ENCODE results near the gene SLC7A5.
"Not testable (repeated sequence)": the region's sequence is repeated elsewhere in the genome, so short reads cannot be mapped to it uniquely, and the experiment has no call there.

The SLC7A5 gene

DNA sequence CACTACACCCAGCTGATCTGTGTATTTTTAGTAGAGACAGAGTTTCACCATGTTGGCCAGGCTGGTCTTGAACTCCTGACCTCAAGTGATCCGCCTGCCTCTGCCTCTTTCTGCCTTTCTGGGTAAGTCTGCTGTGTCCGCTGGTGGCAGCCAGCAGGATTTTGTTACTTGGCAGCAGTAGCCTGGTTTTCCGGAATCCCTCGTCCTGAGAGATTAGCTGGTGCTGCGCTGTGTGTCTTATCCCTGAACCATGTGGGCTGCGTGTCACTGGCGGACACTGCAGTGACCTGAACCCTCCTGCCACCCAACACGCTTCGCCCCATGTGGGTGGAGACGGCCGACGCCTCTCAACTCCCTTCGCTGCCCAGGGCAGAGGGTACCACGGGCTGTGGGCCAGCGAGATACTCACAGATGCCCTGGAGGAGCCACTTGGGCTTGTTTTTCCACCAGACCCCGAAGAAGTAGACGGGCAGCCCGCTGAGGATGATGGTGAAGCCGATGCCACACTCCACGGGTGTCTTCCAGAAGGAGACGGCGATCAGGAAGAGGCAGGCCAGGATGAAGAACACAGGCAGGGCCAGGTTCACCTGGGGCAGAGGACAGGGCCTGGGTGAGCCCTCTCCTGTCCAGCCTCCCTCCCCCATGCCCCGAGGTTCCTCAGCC, 35.2 kb downstream of the SLC7A5 start:
- DNase-seq (ENCODE audit: low read depth), result no peak

DNA sequence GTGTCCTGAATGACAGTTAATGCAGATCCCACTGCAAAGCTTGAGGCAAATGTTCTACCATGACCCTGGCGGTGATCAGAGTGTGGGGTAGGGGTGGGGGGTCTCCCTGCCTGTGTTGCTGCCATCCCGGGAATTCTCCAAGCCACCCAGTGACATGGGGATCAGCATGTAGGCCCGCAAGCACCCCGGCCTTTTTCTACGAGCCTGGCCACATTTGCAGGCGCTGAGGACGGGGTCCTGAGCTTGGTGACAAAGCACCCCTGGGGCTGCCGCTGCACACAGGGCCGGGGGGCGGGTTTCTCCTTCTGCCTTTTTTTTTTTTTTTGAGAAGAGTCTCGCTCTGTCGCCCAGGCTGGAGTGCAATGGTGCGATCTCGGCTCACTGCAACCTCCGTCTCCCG, 35.8 kb downstream of the SLC7A5 start:
- no peak for DNase-seq (ENCODE audit: low read depth)

DNA sequence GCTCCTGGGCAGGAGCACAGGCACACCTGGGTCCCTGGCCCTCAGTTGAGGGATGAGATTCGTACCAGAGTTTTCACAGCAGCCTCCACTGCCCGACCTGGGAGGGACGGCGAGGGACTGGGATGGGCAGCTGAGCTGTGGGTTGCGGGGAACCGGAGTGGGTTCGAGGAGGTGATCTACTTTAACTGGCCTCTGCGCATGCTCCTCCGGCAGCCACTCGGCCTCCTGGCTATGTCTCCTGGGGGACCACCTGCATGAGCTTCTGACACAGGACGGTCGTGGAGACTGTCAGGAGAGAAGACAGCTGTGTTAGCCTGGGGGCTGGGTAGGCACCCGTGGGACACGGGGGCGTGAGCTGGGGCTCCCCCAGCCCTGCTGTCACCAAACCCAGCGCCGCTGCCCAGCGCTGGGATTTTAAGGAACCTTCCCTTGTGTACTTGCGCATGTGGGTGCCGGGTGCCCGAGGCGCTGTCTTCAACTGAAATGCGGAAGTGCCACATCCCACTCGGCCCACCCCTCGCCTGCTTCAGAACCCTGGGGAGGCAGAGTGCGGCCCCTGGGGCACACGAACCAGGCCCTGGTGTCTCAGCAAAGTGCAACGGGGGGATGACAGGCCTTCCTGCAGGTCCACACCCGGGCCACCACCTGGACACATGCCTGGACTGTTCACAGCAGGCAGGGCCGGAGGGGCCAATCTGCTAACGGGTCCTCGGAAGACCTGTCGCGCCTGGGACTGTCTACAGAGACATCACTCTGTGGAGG, 36.4 kb downstream of the SLC7A5 start:
- no peak for DNase-seq (ENCODE audit: low read depth)

DNA sequence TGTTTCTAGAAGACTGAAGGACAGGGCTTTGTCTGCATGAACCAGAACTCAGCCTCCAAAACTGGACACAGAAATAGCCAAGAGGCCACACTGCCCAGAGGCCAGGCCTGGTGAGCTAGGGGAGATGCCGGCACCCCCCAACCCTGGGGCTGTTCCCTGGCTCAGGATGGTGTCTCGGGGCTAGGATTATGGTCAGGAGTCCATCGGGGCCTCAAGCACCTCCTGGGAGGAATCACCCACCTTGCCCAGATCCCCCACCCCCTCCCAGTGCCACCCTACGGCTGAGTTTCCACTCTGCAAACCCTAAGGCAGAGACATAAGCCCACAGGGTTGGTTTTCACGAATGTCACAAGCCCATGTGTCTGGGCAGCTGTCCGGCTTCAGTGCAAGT, 37.2 kb downstream of the SLC7A5 start:
- DNase-seq (ENCODE audit: low read depth), result no peak

DNA sequence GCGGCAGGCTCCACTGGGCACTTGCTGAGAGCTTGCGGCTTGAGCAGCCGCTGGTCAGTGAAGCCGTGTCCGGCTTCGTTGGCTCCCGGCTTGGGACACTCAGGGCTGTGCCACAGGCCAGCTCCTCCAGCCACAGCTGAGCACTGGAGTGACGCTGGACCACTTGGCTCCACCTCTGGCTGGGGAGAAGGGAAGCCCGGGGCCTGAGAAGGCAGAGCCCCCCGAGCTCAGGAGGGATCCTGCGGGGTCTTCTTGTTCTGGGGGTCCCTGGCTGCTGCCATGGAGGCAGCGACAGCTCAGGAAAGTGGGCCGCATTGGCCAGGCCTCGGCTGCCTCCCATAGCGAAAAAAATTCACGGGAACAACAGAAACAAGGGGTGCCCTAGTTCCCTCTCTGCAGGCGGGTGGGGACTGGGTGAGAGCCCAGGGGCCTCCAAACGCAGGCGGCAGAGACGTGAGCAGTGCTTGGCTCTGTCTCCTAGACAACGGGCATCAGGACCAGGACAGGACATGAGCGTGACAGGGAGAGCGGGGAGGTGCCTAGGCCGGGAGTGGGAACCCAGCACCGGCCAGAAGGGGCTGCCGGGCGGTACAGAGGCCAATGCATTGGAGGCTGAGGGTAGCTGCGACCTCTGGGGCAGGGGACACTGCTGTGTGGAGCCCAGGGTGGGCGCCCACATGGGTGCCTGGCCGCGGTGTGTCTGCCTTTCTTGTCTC, 37.7 kb downstream of the SLC7A5 start:
- no peak for DNase-seq (ENCODE audit: low read depth)

DNA sequence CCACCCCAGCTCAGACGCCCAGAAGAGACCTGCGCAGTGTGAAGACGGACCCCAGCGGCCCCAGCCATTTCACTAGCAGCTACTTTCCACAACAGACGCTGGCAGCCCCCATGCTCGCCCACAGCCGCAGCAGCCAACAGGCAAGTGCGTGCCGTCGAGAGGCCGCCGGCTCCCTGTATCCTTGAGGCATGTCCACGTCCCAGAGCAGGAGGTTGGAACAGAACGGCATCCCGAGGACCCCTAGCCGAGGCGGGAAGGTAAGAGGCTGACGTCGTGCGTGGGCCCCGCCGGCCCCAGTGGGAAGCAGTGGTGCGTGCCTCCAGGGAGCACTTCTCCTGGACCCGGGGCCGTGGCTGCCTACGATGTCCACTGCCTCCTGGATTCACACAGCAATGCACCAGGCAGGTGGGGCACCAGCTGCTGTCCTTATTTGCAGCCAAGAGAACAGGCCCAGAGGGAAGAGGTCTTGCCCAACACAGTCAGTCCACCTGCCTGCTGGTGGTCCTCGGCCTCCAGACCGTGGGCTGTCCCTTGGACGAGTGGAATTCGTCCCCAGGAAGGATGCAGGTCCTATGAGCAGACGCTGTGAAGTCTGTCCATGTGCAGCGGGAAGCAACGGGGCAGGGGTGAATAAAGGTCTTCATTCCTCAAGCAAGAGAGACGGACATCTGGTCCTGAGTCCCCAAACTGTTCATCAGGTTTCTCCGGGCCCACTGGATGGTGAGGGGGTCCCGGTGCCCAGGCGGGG, 38.5 kb downstream of the SLC7A5 start:
- DNase-seq (ENCODE audit: low read depth), result no peak

DNA sequence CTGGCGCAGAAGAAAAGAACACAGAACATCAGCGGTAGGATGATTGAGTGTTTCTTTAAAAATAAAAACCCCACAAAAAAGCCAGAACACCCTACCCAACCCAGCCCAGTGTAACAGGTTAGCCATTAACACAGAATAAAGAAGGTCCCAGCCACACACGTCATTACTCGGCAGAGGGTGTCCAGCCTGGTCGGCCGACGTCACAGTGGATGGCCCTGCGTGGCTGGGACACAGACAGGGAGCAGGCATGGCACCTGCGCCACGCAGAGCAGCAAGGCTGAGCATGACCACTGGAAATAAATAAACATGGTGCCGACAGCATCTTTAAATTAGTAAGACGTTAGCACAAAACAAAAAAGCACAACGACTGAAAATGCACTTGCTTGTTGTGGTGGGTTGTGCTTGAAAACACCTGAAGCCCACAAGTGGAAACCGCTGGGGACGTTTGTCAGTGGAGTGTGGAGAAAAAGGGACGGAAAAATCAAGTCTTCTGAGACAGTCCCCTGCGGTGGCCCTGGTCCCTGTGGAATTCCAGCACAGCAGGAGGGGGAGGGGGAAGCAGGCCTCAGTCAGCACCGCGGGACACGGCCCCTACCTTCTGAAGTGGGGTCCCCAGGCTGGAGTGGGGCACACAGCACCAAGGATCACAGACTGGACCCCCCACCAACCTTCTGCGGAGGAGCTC, 39.2 kb downstream of the SLC7A5 start:
- DNase-seq (ENCODE audit: low read depth), result no peak

DNA sequence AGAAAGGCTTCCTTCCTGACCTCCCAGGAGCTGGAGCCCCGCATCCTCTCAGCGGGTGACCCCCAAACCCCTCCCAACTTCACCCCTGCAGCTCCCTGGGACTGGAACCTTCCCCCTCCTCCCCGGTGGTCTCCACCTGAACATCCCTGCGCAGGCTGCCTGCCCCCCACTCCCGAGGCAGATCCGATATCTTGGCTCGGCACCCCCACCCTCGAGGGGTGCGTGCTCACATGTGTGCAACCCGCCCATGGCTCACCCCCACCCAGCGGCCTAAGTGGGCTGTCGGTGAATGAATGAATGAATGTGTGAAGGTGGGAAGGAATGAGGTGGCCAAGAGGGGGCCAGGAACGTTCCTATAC, 39.7 kb downstream of the SLC7A5 start:
- DNase-seq (ENCODE audit: low read depth), result no peak

DNA sequence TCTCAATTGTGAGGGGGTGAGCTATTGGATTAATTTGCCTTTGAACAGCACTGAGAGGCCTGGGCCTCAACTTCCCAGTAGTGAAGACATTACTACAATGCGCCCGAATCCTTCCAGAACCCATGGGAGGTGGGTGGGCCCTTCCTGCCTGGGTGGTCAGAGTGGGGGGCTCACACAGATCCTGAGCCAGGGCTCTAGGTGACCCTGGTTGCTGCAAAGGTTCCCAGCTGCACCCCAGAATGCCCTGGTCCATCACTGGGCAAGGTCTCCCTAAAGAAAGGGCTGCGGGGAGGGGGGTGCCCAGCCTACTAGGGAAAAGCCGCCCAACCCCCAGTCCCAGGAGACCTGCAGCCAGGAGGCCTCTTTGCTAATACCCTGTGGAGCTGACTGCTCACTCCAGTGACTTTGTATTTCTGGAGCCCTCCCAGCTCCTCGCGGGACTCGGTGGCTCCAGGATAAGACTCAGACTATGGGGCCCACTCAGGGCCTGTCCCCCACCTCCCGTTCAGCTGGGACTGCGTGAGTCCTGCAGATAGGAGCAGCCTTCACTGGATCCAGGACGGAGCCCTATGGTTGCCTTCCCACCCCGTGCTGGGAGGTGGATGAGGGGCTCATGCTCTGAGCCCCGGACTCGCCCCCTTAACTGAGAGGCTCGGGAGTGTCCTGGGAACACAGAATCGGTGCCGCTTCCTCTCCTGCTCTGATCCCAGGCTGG, 40.2 kb downstream of the SLC7A5 start:
- DNase-seq (ENCODE audit: low read depth), result no peak

GRCh38 chr16:87828071-87828906, 41.0 kb downstream of the SLC7A5 start:
- no peak for DNase-seq (ENCODE audit: low read depth)

- DNase-seq (ENCODE audit: low read depth), result not testable (repeated sequence)
These were observed 41.8 kb downstream of the SLC7A5 start for GRCh38 chr16:87827588-87827915.

DNA sequence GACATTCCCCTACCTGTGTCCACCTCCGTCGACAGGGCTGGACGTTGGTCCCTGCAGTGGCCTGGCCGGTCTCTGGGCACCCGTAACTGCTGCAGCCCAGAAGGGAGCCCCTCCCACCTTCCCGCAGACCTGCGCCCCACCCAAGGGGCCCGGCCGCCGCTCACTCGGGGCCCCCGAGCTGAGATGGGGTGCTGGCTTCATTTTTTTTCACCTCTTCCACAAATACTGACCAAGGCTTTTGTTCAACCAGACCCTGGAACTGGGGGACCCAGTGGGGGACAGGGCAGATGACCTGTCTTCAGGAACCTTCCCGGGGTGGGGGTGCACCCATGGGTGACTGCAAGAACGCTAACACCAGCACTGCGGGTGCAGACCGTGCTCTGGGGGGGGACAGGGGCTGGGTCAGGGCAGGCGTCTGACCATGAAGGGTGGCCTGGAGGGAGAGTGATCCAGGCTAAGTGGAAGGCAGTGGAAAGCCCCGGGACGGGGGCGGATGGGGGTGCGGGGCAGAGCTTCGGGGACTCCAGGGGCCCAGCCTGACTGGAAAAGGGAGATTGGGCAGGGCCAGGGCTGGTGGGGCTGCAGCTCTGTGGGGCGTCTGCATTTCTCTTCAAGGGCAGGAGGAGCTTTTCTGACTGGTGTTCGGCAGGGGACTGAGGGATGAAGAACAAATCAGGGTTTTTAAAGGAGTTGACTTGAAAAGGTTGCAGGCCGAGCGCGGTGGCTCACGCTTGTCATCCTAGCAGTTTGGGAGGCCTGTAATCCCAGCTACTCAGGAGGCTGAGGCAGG, 42.3 kb downstream of the SLC7A5 start:
- DNase-seq (ENCODE audit: low read depth), result no peak

DNA sequence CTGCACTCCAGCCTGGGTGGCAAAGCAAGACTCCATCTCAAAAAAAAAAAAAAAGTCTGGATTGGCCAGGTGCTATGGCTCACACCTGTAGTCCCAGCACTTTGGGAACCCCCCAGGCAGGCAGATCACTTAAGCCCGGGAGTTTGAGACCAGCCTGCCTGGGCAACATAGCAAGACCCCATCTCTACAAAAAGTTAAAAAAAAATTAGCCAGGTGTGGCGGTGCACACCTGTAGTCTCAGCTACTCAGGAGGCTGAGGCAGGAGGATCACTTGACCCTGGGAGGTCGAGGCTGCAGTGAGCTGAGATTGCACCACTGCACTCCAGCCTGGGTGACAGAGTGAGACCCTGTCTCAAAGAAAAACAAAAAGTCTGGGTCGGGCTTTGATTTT, 42.9 kb downstream of the SLC7A5 start:
- DNase-seq (ENCODE audit: low read depth), result not testable (repeated sequence)

GRCh38 chr16:87825842-87826120, 43.5 kb downstream of the SLC7A5 start:
- DNase-seq (ENCODE audit: low read depth), result not testable (repeated sequence)

DNA sequence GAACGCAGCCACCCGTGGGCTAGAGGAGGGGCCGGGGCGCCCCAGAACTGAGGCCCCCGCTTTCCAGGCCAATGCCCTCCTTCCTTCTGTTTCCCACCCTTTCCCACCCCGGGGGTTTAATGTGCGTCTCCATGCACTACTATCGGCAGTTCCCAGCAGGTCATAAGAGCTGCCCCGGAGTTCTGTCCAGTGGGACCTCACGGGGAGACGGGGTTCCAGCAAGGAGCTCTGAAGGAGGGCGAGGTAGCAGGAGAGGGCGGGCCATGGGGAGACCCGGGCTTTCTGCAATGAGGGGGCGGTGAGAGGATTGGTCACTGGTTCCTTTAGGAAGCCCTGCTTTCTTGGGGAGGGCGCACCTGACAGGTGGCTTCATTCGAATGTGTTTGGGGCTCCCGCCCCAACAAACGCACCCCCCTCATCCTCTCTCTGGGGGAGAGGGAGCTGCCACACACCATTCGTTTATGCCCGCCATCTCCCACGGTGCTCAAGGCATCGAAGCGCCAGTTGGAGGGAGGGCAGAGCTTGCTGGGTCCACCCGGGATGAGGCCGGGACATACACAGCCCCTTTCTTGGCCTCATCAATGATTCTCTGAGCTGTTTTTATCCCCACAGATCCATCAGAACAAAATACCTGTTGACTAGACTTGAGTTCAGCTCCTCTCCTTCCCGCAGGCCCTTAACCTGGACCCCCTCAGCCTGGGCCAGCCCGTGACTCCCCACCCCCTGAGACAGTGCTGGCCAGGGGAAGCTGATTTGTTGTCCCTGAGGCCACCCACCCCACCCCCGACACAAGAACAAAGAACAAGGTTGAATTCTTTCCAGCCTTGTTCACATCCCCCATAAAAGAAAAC, 44.1 kb downstream of the SLC7A5 start:
- no peak for DNase-seq (ENCODE audit: low read depth)

- no peak for DNase-seq (ENCODE audit: low read depth)
These were observed 45.0 kb downstream of the SLC7A5 start for GRCh38 chr16:87824016-87824990.

DNA sequence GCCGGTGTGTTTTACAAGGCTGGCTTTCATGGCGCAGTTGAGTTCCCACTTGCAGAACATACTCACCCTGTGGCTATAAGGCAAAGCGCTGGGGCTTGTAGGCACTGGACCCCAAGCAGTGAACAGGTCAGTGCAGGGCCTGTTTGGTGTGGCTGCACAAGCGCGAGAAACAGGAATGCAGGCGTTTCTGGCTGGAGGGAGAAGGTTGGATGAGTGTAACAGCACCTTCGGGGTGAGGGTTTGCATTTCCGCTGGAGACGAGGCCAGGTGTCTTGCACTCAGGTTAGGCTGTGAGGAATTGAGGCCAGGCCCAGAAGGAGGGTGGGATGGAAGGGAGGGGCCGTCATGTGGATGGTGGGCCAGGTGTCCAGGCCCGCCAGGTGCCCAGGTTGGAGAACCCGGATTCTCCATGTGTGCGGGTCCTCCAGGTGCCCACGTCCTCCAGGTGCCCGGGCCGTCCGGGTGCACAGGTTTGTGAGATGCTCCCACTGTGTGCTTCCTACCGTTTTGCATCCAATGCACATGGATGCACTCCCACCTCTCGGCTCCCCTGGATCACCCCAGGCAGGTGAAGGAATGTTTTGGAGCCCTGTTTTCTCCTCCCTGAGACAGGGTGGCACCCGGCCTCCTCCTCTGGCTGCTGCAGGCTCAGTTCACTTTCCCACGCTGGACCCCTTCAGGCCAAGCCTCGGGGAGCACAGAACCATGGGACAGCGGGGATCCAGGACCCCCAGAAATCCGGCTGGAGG, 46.0 kb downstream of the SLC7A5 start:
- DNase-seq (ENCODE audit: low read depth), result no peak

Data from CMK (cell line).